Measurements from ENCODE around the gene ZYX. TPM values are rescaled to one million over a fixed set of nuclear protein-coding genes. Genes with fewer than 3 reads are reported as not detected.
"Not testable (repeated sequence)": the region's sequence is repeated elsewhere in the genome, so short reads cannot be mapped to it uniquely, and the experiment has no call there.

The ZYX gene
- total RNA-seq, 1 donor from 2014 or later, result 263 TPM

DNA sequence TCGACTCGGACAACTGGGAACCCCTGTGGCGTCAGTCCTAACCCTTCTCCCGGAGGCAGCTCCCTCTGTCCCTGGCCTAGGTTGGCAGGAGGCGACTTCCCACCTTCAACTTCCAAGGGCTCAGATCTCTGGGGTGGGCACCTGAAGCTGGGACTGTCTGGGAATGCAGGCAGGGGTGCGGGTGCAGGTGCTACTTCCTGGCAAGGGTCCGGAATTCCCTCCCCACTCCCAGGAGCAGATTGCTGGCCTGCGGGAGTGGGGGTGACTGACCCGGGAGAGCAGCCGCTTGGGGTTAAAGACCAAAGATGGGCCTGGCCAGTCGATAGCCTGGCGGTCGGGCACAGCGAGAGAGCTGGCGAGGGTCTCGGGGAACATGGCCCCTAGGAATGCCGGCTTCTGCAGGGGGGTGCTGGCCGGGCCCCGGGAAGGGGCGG is 27.1 kb downstream of the ZYX start:
- intact Hi-C loops (cut with DNase I), result no loop called here
- peak; percentile 33 for ATAC-seq

GRCh38 chr7:143408686-143409561 is 27.8 kb downstream of the ZYX start, which contains the start of gene EPHA1:
EPHA1 (minus strand) TSS chr7:143408856; CDS start chr7:143408805, 51 bp downstream.
- H3K27me3 ChIP-seq, result no peaks in the 10 kb centered on the region
- peak within 1 kb of the TSS; percentile 42 for H3K27ac ChIP-seq
- intact Hi-C loops (cut with DNase I), result no loop called here
- H3K36me3 ChIP-seq, result no peaks in the 10 kb centered on the region
- ATAC-seq, result peak; percentile 84
- no peaks in the 10 kb centered on the region for H3K9me3 ChIP-seq
- H3K4me3 ChIP-seq, result peak within 1 kb of the TSS; percentile 52
- DNase-seq, result peak; percentile 85
- peak; percentile 49 for TF ChIP-seq CTCF (IDR thresholded peaks at IDR 0.05)
- H3K4me1 ChIP-seq, result peaks cover 38% of the 10 kb centered on the region

More for the DNA sequence above, 27.1 kb downstream of the ZYX start:
- Histone ChIP-seq H3K27me3 (no peaks in the 10 kb centered on the region), H3K4me3 (peak overlapping the region; percentile 52), H3K4me1 (peaks cover 38% of the 10 kb centered on the region), H3K36me3 (no peaks in the 10 kb centered on the region), H3K9me3 (no peaks in the 10 kb centered on the region), H3K27ac (peak overlapping the region; percentile 42)
- no peak for DNase-seq
- no peak for TF ChIP-seq CTCF (IDR thresholded peaks at IDR 0.05)

- intact Hi-C loops (cut with DNase I), result no loop called here
- Histone ChIP-seq H3K27me3 (no peaks in the 10 kb centered on the region), H3K27ac (peak overlapping the region; percentile 6), H3K4me1 (peaks cover 29% of the 10 kb centered on the region), H3K36me3 (no peaks in the 10 kb centered on the region), H3K9me3 (no peaks in the 10 kb centered on the region), H3K4me3 (no peak overlapping the region)
- ATAC-seq (peak; percentile 34), DNase-seq (no peak)
- TF ChIP-seq CTCF (IDR thresholded peaks at IDR 0.05), result no peak
Observed at GRCh38 chr7:143410521-143411004, 29.4 kb downstream of the ZYX start.

DNA sequence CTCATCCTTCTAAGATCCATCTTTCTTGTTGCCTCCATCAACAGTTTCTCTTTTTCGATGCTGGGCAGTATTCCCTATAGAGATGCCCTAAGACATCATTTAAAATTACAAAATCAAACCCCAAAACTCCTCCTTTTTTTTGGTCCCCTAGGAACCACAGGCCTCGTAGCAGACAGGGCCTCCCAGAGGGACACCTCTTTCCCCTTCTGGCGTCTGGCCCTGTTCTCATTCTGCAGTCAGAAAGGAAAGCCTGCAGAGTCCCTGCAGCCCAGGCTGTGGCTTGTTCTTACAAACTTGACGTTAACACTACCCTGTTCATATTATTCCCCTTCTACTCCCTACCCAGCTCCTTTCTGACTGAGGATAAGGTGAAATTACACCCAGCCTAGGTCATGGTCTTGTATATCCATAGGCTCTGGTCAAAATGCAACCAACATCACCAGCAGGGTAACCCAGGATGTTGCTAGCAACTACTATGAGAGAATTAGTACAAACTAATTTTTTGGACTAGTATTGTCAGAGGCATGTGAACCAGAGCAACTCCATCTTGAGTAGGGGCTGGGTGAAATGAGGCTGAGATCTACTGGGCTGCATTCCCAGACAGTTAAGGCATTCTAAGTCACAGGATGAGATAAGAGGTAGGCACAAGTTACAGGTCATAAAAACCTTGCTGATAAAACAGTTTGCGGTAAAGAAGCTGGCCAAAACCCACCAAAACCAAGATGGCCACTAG is 31.0 kb downstream of the ZYX start:
- Histone ChIP-seq H3K9me3 (no peaks in the 10 kb centered on the region), H3K4me1 (peaks cover 29% of the 10 kb centered on the region), H3K36me3 (no peaks in the 10 kb centered on the region), H3K27me3 (no peaks in the 10 kb centered on the region), H3K27ac (no peak overlapping the region), H3K4me3 (no peak overlapping the region)
- TF ChIP-seq CTCF (IDR thresholded peaks at IDR 0.05), result no peak
- ATAC-seq (no peak), DNase-seq (no peak)
- intact Hi-C loops (cut with DNase I), result no loop called here

GRCh38 chr7:143413123-143413522 is 32.0 kb downstream of the ZYX start:
- intact Hi-C loops (cut with DNase I), result no loop called here
- H3K9me3 ChIP-seq, result no peaks in the 10 kb centered on the region
- no peak overlapping the region for H3K4me3 ChIP-seq
- DNase-seq (no peak), ATAC-seq (no peak)
- no peaks in the 10 kb centered on the region for H3K27me3 ChIP-seq
- H3K4me1 ChIP-seq, result peaks cover 22% of the 10 kb centered on the region
- no peak overlapping the region for H3K27ac ChIP-seq
- no peaks in the 10 kb centered on the region for H3K36me3 ChIP-seq
- TF ChIP-seq CTCF (IDR thresholded peaks at IDR 0.05), result no peak

DNA sequence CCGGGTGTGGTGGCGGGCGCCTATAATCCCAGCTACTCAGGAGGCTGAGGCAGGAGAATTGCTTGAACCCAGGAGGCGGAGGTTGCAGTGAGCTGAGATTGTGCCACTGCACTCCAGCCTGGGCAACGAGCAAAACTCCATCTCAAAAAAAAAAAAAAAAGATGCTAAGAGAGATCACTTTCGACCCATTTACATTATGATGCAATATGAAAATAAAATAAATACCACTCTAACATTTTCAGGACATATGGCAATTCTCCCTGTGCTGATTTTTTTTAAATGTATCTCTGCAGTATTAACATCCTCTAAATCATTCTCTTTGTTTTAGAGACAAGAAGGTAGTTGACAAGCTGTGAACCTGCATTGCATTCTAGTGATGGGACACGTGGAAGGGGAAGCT is 34.1 kb downstream of the ZYX start:
- H3K27ac ChIP-seq; H3K9me3 ChIP-seq; DNase-seq; H3K36me3 ChIP-seq; H3K27me3 ChIP-seq; H3K4me3 ChIP-seq; H3K4me1 ChIP-seq; ATAC-seq; intact Hi-C loops (cut with DNase I): not testable (repeated sequence)
